ENCODE measurements around the gene TRIM33.

GRCh38 chr1:114522264-114522575 lies 11.2 kb upstream of the TRIM33 start:
- TF ChIP-seq CTCF (IDR thresholded peaks at IDR 0.05) (no peak), POLR2A (IDR thresholded peaks at IDR 0.05) (no peak)
